Measurements from ENCODE around the gene LRMDA. TPM values are rescaled to one million over a fixed set of nuclear protein-coding genes. Genes with fewer than 3 reads are reported as not detected.
"Not testable (repeated sequence)": the region's sequence is repeated elsewhere in the genome, so short reads cannot be mapped to it uniquely, and the experiment has no call there.

The LRMDA gene
- total RNA-seq, 1 experiment from 2014 or later: not detected

DNA sequence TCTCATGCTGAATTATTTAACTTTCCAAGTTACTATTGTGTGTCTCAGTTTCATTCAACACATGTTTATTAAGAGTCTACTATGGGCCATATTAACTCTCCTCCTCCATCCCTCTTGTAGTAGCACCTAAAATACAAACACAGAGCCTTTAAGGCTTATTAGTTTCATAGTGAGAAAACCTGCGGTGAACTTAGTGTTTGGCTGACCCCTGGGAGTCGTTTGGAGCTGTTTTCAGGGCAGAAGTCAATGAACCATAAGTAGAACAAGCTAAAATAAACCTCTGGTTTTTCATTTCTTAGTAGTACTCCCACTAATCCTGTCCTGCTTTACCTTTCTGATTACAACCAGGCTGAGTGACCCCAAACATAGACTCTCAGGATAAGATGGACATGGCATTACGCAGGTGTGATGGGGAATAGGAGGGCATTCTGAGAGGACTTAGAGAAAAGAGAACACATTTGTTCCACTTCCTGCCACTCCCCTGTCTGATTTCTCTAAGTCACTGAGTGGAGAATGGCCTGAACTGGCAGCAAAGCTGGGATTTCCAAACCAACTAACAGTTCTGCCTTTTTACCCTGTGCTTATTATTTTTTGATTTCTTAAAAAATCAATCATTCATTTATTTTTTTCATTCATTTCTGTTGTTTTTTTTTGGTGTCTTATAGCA lies 74.5 kb downstream of the LRMDA start:
- no peak for DNase-seq (ENCODE audit: low spot score)

DNA sequence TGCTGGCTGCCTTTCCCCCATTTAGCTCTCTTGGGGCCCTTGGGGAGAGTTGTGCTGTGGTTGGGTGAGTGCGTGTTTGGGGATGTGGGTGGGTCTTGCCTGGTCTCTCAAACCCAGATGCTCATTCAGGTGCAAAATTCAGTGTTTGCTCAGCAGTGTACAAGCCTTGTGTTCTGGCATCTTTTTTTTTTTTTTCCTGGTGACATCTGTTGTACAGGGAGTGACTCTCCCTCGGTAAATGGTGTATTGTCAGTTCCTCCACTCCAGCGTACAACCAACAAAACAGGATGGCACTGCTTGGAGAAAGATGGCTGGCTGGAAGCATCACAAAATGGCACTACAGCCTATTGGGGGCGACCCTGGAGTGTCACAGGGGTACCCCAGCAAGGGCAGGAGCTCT lies 75.5 kb downstream of the LRMDA start:
- no peak for DNase-seq (ENCODE audit: low spot score)

DNA sequence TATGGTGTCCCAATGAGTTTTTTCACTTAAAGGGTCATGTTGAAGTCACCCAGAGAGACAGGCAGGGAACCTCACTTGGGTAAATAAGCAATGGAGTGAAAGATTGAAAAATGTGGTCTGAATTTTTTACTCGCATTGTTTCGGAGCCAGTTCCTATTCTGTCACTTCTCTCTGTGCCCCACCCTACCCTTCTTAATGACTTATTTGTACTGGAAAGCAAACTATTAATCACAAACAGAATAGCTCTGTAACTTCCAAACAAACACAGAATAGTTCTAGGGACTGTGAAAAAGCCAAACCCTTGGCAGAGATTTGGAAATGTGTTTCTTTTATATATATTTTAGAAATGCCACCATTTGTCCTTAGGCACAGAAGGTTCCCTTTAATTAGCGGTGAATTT lies 76.0 kb downstream of the LRMDA start:
- DNase-seq (ENCODE audit: low spot score): no peak

DNA sequence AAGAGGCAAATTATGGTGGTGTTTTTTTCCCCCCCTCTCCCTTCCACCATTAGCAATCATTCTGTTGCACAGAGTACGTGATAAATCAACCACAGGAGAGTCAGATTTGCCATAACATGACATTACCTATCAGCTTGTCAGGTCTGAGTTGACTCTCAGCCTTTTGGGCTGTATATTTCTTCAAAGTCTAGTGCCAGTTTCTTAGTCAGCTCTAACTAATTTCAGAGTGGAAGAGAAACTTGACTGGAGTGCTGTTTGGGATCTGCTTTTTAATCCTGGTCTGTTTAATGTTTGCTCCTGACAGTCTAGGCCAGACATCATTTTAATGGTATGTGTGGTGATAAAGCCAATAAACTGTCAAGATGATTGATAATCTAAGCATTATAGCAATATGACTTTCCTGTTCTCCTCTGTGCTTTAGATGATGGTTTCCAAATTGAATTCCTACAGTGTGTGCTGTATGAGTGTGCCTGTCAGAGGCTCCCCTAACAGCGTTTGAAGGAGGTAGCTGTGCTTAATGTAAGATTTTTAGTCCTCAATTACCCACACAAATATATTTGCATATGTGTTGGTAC lies 76.9 kb downstream of the LRMDA start:
- DNase-seq (ENCODE audit: low spot score): peak; percentile 12

DNA sequence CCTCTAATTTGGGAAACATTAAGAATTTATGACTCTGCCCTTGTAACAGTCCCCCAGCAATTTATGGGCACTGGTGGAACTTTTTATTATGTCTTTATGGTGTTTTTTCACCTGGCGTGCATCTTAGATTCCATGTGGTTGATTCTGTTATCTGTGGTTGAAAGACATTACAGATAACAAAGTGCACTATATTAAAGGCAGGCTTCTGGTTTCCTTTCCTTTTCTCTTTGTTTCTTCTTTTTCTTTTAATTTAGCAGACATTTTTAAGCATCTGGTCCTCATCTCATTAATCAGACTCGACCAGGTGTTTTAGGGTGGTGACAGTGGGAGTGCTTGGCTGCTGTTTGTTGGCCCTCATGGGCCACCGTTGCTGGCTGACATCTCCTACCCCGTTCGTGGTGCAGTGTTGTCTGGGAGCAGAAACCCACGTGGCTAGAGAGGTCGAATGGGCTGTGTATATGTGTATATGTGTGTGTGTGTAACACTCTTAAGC lies 77.4 kb downstream of the LRMDA start:
- DNase-seq (ENCODE audit: low spot score): peak; percentile 14

DNA sequence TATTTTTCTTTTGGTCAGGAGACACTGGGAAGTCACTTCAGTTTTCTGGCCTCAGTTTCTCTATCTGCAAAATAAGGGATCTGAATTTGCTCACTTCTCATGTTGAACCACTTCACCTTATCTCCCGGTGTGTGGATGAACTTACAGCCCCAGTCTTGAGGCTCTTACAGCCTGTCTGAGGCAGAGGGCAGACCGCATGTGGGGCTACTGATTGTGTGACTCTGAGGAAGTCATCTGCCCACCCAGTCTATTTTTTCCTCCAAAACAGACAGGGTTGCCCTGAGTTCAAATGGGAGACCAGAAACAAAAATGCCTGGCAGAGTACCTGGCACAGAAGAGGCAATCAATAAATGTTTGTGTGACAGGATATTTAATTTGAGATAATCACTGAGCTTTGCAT lies 78.3 kb downstream of the LRMDA start:
- DNase-seq (ENCODE audit: low spot score): no peak

DNA sequence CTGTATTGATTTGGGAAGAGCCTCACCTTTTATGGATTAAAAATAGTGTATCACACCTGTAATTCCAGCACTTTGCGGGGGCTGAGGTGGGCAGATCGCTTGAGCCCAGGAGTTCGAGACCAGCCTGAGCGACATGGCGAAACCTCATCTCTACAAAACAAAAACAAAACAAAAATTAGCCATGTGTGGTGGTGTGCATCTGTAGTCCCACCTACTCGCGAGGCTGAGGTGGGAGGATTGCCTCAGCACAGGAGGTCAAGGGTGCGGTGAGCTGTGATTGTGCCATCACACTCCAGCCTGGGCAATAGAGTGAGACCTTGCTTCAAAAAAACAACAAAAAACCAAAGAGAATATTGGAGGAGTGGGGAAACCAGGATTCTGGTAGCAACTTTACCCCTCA lies 79.6 kb downstream of the LRMDA start:
- no peak for DNase-seq (ENCODE audit: low spot score)

DNA sequence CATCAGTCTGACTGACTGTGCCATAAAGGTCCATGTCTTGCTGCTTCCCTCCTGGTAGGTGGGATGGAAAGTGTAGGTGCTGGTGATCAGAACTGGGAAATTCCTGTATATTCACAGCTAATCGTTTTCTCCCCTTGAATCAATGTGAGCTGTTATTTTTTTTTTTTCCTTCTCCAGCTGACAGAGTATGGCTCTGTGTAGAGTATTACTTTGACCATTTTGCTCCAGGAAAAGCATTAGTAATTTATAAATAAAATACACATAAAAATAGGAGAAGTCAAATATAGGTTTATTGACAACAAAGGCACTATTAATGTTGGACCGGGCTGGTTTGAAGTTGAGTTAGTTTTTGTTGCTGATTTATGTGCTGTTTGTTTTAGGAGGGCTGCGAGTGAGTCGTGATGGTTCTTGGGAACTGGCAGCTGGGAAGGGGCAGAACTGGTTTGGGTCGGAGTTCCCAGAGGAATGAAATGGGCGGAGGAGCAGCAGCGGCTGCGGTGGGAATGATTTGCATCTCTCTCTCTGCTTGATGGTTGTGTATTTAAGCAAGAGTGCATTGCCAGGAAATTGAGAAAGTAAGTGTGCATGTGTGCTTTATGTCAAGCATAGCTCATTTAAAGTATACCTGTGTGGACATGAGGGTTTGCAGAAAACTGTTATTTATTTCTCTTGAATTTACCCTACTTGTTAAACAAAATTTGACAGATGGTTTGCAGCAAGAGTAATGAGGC lies 80.9 kb downstream of the LRMDA start:
- DNase-seq (ENCODE audit: low spot score): peak; percentile 49

DNA sequence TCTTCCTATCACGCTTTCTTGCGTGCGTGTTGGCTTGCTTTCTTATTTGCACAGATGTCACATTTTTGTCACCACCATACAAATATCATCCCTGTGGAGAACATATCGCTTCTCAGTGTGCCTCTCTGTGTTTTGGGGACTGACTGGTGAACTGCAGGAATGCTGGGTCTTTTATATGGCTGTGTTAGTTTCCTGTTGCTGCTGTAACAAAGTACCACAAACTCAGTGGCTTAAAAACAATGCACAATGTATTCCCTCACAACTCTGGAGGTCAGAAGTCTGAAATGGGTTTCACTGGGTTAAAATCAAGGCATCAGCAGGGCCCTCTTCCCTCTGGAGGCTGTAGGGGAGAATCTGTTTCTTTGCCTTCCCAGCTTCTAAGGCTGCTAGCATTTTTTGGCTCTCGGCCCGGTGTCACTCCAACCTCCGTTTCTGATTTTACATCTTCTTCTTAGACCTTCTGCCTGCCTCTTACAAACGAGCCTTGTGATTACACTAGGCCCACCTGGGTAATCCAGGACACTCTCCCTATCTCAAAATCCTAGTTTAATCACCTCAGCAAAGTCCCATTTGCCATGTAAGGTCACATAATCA lies 82.0 kb downstream of the LRMDA start:
- DNase-seq (ENCODE audit: low spot score): no peak

DNA sequence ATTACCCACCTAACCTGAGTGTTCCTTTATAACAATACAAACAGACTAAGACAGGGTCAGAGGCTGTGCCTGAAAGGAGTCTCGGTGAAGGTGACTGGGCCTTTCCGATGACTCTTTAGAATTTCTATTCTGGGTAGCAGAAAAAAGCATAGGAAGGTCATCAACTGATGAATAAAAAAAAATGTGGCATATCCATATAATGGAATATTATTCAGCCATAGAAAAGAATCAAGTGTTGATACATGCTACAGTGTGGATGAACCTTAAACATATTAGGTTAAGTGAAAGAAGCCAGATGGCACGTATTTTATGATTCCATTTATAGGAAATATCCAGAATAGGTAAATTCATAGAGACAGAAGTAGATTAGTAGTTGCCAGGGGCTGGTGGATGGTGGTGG lies 83.4 kb downstream of the LRMDA start:
- no peak for DNase-seq (ENCODE audit: low spot score)

DNA sequence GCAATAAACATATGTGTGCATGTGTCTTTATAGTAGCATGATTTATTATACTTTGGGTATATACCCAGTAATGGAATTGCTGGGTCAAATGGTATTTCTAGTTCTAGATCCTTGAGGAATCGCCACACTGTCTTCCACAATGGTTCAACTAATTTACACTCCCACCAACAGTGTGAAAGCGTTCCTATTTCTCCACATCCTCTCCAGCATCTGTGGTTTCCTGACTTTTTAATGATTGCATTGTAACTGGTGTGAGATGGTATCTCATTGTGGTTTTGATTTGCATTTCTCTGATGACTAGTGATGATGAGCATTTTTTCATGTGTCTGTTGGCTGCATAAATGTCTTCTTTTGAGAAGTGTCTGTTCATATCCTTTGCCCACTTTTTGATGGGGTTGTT lies 84.7 kb downstream of the LRMDA start:
- not testable (repeated sequence) for DNase-seq (ENCODE audit: low spot score)

DNA sequence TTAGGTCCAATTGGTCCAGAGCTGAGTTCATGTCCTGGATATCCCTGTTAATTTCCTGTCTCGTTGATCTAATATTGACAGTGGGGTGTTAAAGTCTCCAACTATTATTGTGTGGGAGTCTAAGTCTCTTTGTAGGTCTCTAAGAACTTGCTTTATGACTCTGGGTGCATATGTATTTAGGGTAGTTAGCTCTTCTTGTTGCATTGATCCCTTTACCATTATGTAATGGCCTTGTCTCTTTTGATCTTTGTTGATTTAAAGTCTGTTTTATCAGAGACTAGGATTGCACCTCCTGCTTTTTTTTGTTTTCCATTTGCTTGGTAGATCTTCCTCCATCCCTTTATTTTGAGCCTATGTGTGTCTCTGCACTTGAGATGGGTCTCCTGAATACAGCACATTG lies 87.8 kb downstream of the LRMDA start:
- DNase-seq (ENCODE audit: low spot score): not testable (repeated sequence)

DNA sequence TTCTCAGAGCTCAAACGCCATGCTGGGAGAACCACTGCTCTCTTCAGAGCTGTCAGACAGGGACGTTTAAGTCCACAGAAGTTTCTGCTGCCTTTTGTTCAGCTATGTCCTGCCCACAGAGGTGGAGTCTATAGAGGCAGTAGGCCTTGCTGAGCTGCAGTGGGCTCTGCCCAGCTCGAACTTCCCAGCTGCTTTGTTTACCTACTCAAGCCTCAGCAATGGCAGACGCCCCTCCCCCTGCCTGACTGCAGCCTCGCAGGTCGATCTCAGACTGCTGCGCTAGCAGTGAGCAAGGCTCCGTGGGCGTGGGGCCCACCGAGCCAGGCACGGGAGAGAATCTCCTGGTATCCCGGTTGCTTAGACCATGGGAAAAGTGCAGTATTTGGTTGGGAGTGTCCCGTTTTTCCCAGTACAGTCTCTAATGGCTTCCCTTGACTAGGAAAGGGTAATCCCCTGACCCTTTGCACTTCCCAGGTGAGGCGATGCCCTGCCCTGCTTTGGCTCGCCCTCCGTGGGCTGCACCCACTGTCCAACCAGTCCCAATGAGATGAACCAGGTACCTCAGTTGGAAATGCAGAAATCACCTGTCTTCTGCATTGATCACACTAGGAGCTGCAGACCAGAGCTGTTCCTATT lies 89.9 kb downstream of the LRMDA start:
- DNase-seq (ENCODE audit: low spot score): not testable (repeated sequence)

DNA sequence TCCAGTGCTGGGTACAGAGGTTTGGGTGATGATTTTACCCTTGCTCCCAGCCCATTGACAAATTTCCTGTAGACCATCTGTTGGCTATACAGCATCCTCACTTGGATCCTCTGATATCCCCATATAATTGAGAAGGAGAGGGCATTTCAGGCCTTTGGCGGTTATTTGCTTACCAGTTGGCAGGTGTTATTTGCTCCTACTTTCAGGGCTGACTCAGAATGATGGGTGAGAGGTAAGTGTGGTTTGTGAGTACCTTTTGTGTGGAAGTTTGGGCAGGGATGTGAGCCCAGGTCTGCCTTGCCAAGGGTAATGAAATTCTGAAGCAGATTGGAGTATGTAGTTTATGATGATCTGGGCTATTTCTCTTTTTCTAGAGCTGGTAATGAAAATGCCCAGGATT lies 93.6 kb downstream of the LRMDA start:
- DNase-seq (ENCODE audit: low spot score): no peak

DNA sequence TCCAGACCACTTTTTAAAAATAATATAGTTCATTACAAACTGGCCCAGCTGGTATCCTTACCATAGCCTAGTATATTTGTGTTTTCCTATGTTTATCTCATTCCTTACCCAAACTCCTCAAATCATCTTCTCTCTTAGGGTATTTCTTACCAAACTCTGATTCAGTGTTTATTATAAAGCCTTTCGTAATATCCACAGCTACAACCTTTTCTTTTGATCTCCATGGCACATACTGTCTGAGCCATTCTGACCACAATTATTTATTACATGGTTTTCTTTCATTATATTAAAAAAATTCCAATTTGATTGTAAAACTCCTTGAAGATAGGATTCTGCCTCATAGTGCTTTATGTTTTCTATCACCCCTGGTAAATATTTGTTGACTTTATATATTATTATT lies 94.2 kb downstream of the LRMDA start:
- DNase-seq (ENCODE audit: low spot score): no peak

DNA sequence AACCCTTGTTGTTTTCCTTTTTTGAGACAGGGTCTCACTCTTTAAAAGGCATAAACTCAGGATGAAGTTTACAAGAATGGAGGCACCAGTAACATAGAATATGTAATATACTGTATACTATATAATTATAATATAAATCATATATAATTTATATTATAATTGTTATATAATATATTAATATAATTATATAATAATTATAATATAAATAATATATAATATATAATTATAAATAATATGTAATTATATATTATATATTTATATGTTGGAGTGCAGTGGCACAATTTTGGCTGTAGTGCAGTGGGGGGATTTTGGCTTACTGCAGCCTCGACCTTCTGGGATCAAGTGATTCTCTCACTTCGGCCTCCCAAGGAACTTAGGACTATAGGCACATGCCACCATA lies 96.1 kb downstream of the LRMDA start:
- DNase-seq (ENCODE audit: low spot score): no peak

DNA sequence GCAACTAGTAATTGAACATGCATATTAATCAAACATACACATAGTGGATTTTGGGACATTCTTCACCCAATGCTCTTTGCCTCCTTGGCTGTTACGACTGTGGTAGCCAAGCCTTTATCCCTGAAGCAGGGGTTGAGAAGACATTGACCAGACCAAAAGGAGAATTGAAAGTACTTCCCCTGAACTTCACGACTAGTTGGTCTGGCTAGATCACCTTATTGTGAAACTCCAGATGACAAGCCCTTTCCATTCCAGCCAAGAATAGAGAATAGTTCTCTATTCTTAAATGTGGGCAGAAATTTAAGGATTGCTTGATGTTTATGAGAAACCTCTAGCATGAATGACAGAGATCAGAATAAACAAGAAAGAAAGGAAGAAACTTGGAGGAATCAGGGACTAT lies 97.0 kb downstream of the LRMDA start:
- DNase-seq (ENCODE audit: low spot score): no peak

DNA sequence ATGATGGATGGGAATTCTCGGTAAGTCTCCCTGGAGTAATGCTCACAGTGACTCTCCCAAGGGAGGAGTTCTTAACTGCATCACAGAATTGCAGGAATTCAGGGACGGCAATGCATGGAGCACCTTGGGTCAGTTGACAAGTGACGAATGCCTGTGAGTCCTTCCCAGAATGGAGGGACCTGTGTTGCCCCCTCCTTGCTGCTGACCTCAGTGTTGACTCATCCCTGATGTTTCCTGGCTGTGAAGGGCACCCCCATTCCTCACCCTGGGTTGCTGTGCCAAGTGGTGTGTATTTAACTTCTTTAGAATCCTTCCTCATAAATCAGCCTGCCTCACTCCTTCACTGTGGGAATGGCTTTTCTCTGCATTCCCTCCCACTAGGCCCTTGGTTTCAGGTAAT lies 98.9 kb downstream of the LRMDA start:
- DNase-seq (ENCODE audit: low spot score): no peak

DNA sequence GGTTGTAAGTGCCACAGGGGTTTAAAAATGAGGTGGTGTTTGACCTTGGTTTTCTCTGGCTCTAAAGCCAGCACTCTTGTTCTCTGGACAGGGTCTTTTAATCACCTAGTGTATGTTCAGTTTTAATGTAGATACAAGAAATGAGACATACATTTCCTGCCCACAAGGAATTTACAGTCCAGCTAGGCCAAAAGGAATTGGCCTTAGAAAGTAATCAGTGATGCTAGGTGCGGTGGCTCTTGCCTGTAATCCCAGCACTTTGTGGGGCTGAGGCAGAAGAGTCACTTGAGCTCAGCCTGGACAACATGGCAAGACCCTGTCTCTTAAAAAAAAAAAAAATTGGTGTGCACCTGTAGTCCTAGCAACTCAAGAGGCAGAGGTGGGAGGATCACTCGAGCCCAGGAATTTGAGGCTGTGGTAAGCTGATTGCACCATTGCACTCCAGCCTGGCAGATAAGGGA lies 100.2 kb downstream of the LRMDA start:
- no peak for DNase-seq (ENCODE audit: low spot score)

DNA sequence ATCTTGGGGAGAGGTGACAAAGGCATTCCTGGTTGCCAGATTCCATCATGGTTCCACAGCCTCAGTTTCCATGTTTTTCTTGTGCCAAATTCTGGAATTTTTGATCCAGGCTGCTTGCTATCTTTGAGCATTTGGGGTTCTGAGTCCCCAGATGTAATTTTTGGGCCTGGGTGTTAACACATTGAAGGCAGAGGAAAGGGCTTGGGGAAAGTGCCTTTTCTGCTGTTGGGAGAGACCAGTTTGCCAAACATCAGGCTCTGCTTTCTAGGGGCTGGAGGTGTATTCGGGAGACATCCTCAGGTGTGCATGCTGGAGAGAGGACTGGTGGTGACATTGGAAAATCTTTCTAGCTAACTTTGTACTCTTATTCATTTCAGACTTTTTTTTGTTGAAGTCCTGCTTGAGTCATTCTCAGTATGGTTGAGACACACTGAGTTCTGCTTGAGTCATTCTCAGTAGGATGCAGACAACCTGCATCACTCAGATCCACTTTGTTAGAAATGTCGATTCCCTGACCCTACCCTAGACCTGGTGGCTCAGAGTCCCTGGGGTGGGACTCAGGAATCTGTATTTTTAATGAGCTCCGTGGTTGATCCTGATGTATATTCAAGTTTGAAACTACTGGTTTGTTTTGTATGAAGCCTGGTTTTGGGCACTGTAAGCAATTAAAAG lies 101.0 kb downstream of the LRMDA start:
- DNase-seq (ENCODE audit: low spot score): no peak

DNA sequence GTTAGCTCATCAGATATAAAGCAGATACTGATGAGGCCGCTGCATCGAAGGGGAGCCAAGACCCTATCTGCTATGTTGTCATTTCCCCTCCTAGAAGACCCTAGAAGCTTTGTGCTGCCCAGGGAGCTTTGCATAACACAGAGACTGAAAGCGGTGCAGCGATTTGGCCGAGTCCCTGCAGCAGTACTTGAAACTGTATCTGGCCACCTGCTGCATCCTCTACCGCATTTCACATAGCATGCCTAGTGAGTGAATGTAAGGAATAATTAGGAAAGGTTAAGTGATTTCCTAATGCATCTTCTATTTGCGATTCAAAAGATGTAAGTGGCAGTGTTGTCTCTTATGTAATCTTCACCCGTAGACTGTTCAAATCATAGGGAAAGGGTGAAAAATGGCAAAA lies 106.7 kb downstream of the LRMDA start:
- DNase-seq (ENCODE audit: low spot score): no peak

Measured in HT-29 (cell line).